Upper lobe of left lung (tissue), 4 donors: ENCODE results near the gene DDI2.

Experiments used
- POLR2A ChIP-seq, 4 donors: fragments of 450-650 bp; IDR thresholded peaks; one replicate each; pipeline ENCODE4 v1.5.1; 2016 to 2017; ENCODE audit warnings: antibody characterized with exemption in 4 of 4, mild to moderate bottlenecking in 2 of 4
- TF ChIP-seq, protein P1 (sequence below), 6 experiments: fragments of 450-650 bp in 4 of 6; fragments of 200-600 bp in 2 of 6; sonication (generic) in 2 of 6; IDR thresholded peaks; one replicate each; pipeline ENCODE4 v1.5.1; 2016 to 2019; ENCODE audit warnings: antibody characterized with exemption in 6 of 6

GRCh38 chr1:15717418-15718125 lies 100.3 kb downstream of the DDI2 start:
- TF ChIP-seq, protein P1, sequence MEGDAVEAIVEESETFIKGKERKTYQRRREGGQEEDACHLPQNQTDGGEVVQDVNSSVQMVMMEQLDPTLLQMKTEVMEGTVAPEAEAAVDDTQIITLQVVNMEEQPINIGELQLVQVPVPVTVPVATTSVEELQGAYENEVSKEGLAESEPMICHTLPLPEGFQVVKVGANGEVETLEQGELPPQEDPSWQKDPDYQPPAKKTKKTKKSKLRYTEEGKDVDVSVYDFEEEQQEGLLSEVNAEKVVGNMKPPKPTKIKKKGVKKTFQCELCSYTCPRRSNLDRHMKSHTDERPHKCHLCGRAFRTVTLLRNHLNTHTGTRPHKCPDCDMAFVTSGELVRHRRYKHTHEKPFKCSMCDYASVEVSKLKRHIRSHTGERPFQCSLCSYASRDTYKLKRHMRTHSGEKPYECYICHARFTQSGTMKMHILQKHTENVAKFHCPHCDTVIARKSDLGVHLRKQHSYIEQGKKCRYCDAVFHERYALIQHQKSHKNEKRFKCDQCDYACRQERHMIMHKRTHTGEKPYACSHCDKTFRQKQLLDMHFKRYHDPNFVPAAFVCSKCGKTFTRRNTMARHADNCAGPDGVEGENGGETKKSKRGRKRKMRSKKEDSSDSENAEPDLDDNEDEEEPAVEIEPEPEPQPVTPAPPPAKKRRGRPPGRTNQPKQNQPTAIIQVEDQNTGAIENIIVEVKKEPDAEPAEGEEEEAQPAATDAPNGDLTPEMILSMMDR (IDR thresholded peaks at IDR 0.05) = no peak
- peak in 1 of 4 donors; percentile 11 for TF ChIP-seq POLR2A (IDR thresholded peaks at IDR 0.05)
